Activated CD4-positive, alpha-beta memory T cell treated with anti-CD3 and anti-CD28 coated beads, Interleukin-2, amount 10 ng/mL, durations not matched to agents 7 days and 5 days (primary cell): ENCODE results near the gene XRRA1. TPM values are rescaled to one million over a fixed set of nuclear protein-coding genes. Genes with fewer than 3 reads are reported as not detected.
"Not testable (repeated sequence)": the region's sequence is repeated elsewhere in the genome, so short reads cannot be mapped to it uniquely, and the experiment has no call there.

ENCODE experiments used
- CTCF ChIA-PET: fragments of 350-600 bp; sonication (Branson Sonifier 250); formaldehyde crosslinking; loops from one replicate; lab custom pipeline; 2021; ENCODE audit warnings: antibody characterized with exemption, inconsistent platforms; lab: Charles Lee
- POLR2A ChIA-PET: fragments of 350-600 bp; sonication (Branson Sonifier 250); formaldehyde crosslinking; loops from one replicate; lab custom pipeline; 2021; ENCODE audit warnings: antibody characterized with exemption; lab: Charles Lee
- DNase-seq: peaks from one replicate; pipeline ENCODE4 v3.0.0-alpha.2; 2020
- H3K27ac Mint-ChIP-seq: one replicate; pipeline ENCODE4 v1.8.0; 2021; ENCODE audit warnings: mild to moderate bottlenecking, mixed read lengths
- H3K27me3 Mint-ChIP-seq: one replicate; pipeline ENCODE4 v1.8.0; 2021; ENCODE audit warnings: mixed read lengths
- H3K36me3 Mint-ChIP-seq: one replicate; pipeline ENCODE4 v1.8.0; 2021; ENCODE audit warnings: low read depth, mixed read lengths
- H3K4me1 Mint-ChIP-seq: one replicate; pipeline ENCODE4 v1.8.0; 2021; ENCODE audit warnings: mixed read lengths
- H3K4me3 Mint-ChIP-seq: one replicate; pipeline ENCODE4 v1.8.0; 2021; ENCODE audit warnings: mild to moderate bottlenecking, mixed read lengths
- H3K9me3 Mint-ChIP-seq: one replicate; pipeline ENCODE4 v1.8.0; 2021; ENCODE audit warnings: mixed read lengths
- total RNA-seq, 2 experiments: library from RNA; stranded (reverse); gene quantifications; one replicate each; pipeline ENCODE4 v1.2.3, GENCODE V29; 2021

XRRA1 gene
- total RNA-seq, 2 experiments from 2014 or later: 10.3 to 10.9 TPM

- H3K27me3 Mint-ChIP-seq: no peaks in the 10 kb centered on the region
Observed at GRCh38 chr11:74840486-74840885, 108.4 kb downstream of the XRRA1 start.

GRCh38 chr11:74839971-74840370 is 108.9 kb downstream of the XRRA1 start:
- no peaks in the 10 kb centered on the region for H3K4me1 Mint-ChIP-seq
- H3K27ac Mint-ChIP-seq: no peak overlapping the region
- ChIA-PET CTCF (interaction anchor here (0.9 kb wide), 1 partner anchor 137 kb away, joined by 3 read pairs; no protein-coding TSS in a partner anchor), POLR2A (no interaction called here)
- H3K4me3 Mint-ChIP-seq: no peak overlapping the region
- no peak for DNase-seq
- no peaks in the 10 kb centered on the region for H3K27me3 Mint-ChIP-seq
- no peaks in the 10 kb centered on the region for H3K9me3 Mint-ChIP-seq
- H3K36me3 Mint-ChIP-seq: peaks cover 59% of the 10 kb centered on the region

More at GRCh38 chr11:74840486-74840885, 108.4 kb downstream of the XRRA1 start:
- H3K27ac Mint-ChIP-seq: no peak overlapping the region
- ChIA-PET POLR2A (no interaction called here), CTCF (interaction anchor here (0.9 kb wide), 1 partner anchor 138 kb away, joined by 3 read pairs; no protein-coding TSS in a partner anchor)
- H3K36me3 Mint-ChIP-seq: peaks cover 55% of the 10 kb centered on the region
- no peak overlapping the region for H3K4me3 Mint-ChIP-seq
- no peaks in the 10 kb centered on the region for H3K4me1 Mint-ChIP-seq
- H3K9me3 Mint-ChIP-seq: no peaks in the 10 kb centered on the region
- DNase-seq: no peak

DNA sequence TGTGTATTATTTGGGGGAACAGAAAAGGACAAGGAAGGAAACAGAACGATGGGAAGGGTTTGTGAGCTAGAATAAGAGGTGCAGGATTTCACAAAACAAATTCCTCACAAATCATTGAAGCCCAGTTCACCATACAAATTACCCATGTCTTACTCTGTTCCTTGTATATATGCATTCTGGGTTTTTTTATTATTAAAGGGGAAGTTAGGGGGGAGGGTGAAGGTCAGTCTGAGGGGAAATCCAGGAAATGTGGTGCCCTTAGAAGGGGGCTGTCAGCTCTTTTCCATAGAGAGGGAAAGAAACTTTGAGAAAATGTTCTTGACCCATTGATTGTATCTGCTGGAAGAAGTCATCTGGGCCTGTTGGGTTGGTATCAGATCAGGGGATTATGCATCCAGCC is 109.4 kb downstream of the XRRA1 start:
- H3K27ac Mint-ChIP-seq: no peak overlapping the region
- DNase-seq: no peak
- H3K36me3 Mint-ChIP-seq: peaks cover 61% of the 10 kb centered on the region
- H3K27me3 Mint-ChIP-seq: no peaks in the 10 kb centered on the region
- CTCF ChIA-PET: no interaction called here
- no peaks in the 10 kb centered on the region for H3K4me1 Mint-ChIP-seq
- H3K4me3 Mint-ChIP-seq: no peak overlapping the region
- POLR2A ChIA-PET: no interaction called here
- H3K9me3 Mint-ChIP-seq: no peaks in the 10 kb centered on the region

GRCh38 chr11:74838188-74838587 is 110.7 kb downstream of the XRRA1 start:
- ChIA-PET CTCF (no interaction called here), POLR2A (no interaction called here)
- Mint-ChIP-seq H3K36me3 (peaks cover 60% of the 10 kb centered on the region), H3K27ac (no peak overlapping the region), H3K4me1 (no peaks in the 10 kb centered on the region), H3K9me3 (no peaks in the 10 kb centered on the region), H3K27me3 (no peaks in the 10 kb centered on the region), H3K4me3 (no peak overlapping the region)
- no peak for DNase-seq

DNA sequence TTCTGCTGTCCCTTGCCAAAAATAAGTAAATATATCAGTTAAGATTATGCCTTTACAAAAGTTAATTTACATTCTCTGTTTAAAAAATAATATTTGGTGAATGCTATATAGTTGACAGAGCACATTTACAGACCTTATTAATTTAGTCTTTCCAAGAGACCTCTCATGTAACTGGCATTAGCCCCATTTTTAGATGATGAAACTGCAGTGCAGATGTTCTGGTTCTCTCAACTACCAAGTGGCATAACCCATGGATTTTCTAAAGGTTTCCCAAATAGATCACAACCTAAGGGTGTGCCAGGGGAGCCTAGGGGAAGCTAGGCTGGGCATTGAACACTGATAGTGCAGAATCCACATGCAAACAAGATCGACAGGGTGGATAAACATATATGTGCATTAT is 111.7 kb downstream of the XRRA1 start:
- ChIA-PET CTCF (no interaction called here), POLR2A (no interaction called here)
- Mint-ChIP-seq H3K27ac (no peak overlapping the region), H3K9me3 (no peaks in the 10 kb centered on the region), H3K4me3 (no peak overlapping the region), H3K27me3 (no peaks in the 10 kb centered on the region), H3K36me3 (peaks cover 60% of the 10 kb centered on the region), H3K4me1 (no peaks in the 10 kb centered on the region)
- DNase-seq: no peak

DNA sequence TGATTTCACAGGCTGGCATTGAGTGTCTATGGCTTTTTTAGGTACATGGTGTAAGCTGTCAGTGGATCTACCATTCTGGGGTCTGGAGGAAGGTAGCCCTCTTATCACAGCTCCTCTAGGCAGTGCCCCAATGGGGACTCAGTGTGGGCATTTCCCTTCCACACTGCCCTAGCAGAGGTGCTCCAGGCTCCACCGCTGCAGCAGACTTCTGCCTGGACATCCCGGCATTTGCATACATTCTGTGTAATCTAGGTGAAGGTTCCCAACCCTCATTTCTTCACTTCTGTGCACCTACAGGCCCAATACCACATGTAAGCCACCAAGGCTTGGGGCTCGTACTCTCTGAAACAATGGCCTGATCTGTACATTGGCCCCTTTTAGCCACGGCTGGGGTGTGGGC is 122.0 kb downstream of the XRRA1 start:
- H3K27ac Mint-ChIP-seq: no peak overlapping the region
- peaks cover 47% of the 10 kb centered on the region for H3K9me3 Mint-ChIP-seq
- peaks cover 81% of the 10 kb centered on the region for H3K36me3 Mint-ChIP-seq
- POLR2A ChIA-PET: no interaction called here
- no peaks in the 10 kb centered on the region for H3K27me3 Mint-ChIP-seq
- no peaks in the 10 kb centered on the region for H3K4me1 Mint-ChIP-seq
- CTCF ChIA-PET: no interaction called here
- no peak for DNase-seq
- H3K4me3 Mint-ChIP-seq: no peak overlapping the region

- POLR2A ChIA-PET, CTCF ChIA-PET, H3K4me3 Mint-ChIP-seq, H3K27me3 Mint-ChIP-seq, H3K27ac Mint-ChIP-seq, DNase-seq, H3K4me1 Mint-ChIP-seq: not testable (repeated sequence)
- peaks cover 47% of the 10 kb centered on the region for H3K9me3 Mint-ChIP-seq
- peaks cover 79% of the 10 kb centered on the region for H3K36me3 Mint-ChIP-seq
Observed at GRCh38 chr11:74825596-74825995, 123.3 kb downstream of the XRRA1 start.

- no peak overlapping the region for H3K4me3 Mint-ChIP-seq
- H3K9me3 Mint-ChIP-seq: peaks cover 47% of the 10 kb centered on the region
- ChIA-PET POLR2A (interaction anchor here (0.7 kb wide), 1 partner anchor 80 kb away, joined by 3 read pairs; no protein-coding TSS in a partner anchor), CTCF (no interaction called here)
- peaks cover 11% of the 10 kb centered on the region for H3K4me1 Mint-ChIP-seq
- DNase-seq: no peak
- no peaks in the 10 kb centered on the region for H3K27me3 Mint-ChIP-seq
- H3K27ac Mint-ChIP-seq: no peak overlapping the region
- peaks cover 84% of the 10 kb centered on the region for H3K36me3 Mint-ChIP-seq
Observed at GRCh38 chr11:74824285-74824982, 124.5 kb downstream of the XRRA1 start.

GRCh38 chr11:74822170-74822569 is 126.7 kb downstream of the XRRA1 start:
- Mint-ChIP-seq H3K4me3 (no peak overlapping the region), H3K27me3 (no peaks in the 10 kb centered on the region), H3K4me1 (peaks cover 31% of the 10 kb centered on the region), H3K36me3 (peaks cover 87% of the 10 kb centered on the region), H3K27ac (no peak overlapping the region), H3K9me3 (peaks cover 34% of the 10 kb centered on the region)
- CTCF ChIA-PET: no interaction called here
- POLR2A ChIA-PET: no interaction called here
- no peak for DNase-seq

DNA sequence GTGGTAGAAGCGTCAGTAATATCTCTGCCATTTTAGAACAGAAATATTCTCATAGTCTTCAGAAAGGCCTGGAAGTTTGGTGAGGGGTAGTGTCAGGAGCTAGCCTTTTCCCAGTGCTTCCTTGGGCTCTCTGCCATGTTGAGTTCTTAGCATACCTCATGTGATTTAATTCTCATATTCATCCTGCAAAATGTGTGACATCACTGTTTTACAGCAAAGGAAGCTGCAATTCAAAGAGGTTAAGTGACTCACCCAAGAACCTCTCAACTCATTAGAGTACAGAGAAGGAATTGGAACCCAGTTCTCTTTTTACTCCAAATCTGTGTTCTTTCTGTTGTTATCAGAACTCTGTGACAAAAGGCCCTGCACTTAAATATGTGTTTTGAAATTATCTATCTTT is 128.1 kb downstream of the XRRA1 start:
- Mint-ChIP-seq H3K4me1 (peaks cover 31% of the 10 kb centered on the region), H3K27me3 (no peaks in the 10 kb centered on the region), H3K27ac (no peak overlapping the region), H3K4me3 (no peak overlapping the region), H3K9me3 (peaks cover 20% of the 10 kb centered on the region), H3K36me3 (peaks cover 86% of the 10 kb centered on the region)
- no peak for DNase-seq
- ChIA-PET POLR2A (no interaction called here), CTCF (interaction anchor here (1.0 to 1.2 kb wide), 2 partner anchors 36 to 105 kb away, joined by 3 read pairs; no protein-coding TSS in a partner anchor)

DNA sequence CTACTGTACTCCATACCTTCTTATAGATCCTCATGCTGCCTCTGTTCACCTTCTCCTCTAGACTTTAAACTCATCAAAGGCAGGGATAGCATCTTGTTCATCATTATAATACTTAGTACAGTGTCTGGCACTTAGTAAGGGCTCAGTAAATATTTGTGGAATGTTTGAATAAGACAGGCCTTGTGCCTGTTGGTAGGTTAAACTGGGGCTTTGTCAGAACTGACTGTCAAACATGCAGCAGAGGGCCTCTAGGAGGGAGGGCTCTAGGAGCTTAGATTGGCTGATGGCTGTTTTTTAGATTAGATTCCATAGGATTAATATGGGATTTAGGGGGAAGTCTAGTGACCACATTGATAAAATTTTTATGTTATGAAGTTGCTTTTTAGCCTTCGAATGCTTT is 129.5 kb downstream of the XRRA1 start:
- ChIA-PET CTCF (interaction anchor here (0.7 kb wide), 1 partner anchor 157 kb away, joined by 3 read pairs; no protein-coding TSS in a partner anchor), POLR2A (no interaction called here)
- Mint-ChIP-seq H3K27ac (no peak overlapping the region), H3K9me3 (peaks cover 10% of the 10 kb centered on the region), H3K27me3 (no peaks in the 10 kb centered on the region), H3K4me3 (no peak overlapping the region), H3K36me3 (peaks cover 75% of the 10 kb centered on the region), H3K4me1 (peaks cover 31% of the 10 kb centered on the region)
- no peak for DNase-seq

DNA sequence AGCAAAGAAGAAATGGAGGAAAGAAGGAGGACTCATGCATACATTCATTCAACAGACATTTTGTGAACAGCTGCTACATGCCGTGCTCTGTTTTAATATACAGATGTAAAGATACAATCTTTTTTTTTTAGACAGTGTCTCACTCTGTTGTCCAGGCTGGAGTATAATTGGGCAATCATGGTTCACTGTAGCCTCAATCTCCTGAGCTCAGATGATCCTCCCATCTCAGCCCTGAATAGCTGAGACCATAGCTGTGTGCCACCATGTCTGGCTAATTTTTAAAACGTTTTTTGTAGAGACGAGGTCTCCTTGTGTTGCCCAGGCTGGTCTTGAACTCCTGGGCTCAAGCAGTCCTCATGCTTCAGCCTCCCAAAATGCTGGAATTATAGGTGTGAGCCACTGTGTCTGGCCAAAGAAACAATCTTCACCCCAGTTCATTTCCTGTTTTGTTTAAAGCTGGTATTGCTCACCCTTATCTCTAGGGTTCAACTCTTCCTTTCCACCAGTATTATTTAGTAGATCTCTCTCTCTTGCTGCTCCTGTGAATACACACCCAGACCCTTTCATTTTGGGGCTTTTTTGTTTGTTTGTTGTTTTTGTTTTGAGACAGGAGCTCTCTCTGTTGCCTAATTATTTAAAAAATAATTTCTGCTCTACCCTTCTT is 130.5 kb downstream of the XRRA1 start:
- peaks cover 3% of the 10 kb centered on the region for H3K9me3 Mint-ChIP-seq
- H3K4me3 Mint-ChIP-seq: no peak overlapping the region
- peaks cover 65% of the 10 kb centered on the region for H3K36me3 Mint-ChIP-seq
- ChIA-PET CTCF (interaction anchor here (0.7 to 0.9 kb wide), 2 partner anchors 17 to 94 kb away, joined by 3 read pairs; no protein-coding TSS in a partner anchor), POLR2A (no interaction called here)
- peak overlapping the region; percentile 53 for H3K27ac Mint-ChIP-seq
- peaks cover 31% of the 10 kb centered on the region for H3K4me1 Mint-ChIP-seq
- H3K27me3 Mint-ChIP-seq: no peaks in the 10 kb centered on the region
- DNase-seq: no peak

GRCh38 chr11:74816664-74817063 is 132.2 kb downstream of the XRRA1 start:
- ChIA-PET CTCF (no interaction called here), POLR2A (no interaction called here)
- peaks cover 59% of the 10 kb centered on the region for H3K36me3 Mint-ChIP-seq

More at GRCh38 chr11:74816664-74817063, 132.2 kb downstream of the XRRA1 start:
- Mint-ChIP-seq H3K27me3 (no peaks in the 10 kb centered on the region), H3K4me1 (peaks cover 31% of the 10 kb centered on the region), H3K4me3 (no peak overlapping the region), H3K9me3 (no peaks in the 10 kb centered on the region), H3K27ac (no peak overlapping the region)
- no peak for DNase-seq
